ENCODE measurements around the gene PLCG2. TPM values are rescaled to one million over a fixed set of nuclear protein-coding genes. Genes with fewer than 3 reads are reported as not detected.
A peak's percentile ranks its signal among the peaks of the same experiment; 100 is the strongest.

PLCG2 gene
- total RNA-seq, 1 donor from 2014 or later: 1.7 TPM

DNA sequence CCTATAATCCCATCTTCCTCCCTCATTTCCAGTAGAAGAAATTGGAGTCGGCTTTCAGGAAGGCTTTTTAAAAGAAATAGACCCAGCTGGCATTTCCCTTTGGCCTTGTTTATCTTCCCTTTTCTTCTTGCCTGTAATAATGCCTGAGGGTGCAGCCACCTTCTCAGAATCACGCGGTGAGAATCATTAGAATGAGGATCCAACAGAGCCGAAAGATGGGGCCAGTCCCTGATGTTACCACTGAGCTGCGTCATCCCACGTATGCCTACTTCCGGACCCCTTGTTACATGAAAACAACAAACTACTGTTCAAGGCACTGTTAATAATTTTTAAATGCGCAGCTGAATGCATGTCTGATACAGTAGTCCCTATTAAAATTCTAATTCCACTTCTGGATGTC is 208.0 kb downstream of the PLCG2 start:
- Mint-ChIP-seq H3K36me3 (ENCODE audit: low read depth) (no peaks in the 10 kb centered on the region), H3K9me3 (no peaks in the 10 kb centered on the region), H3K27ac (ENCODE audit: unreplicated experiment) (no peak overlapping the region), H3K4me3 (no peak overlapping the region), H3K4me1 (no peaks in the 10 kb centered on the region), H3K27me3 (ENCODE audit: low read depth) (peaks cover 3% of the 10 kb centered on the region)
- DNase-seq (ENCODE audit: low read depth, low spot score): no peak
- TF ChIP-seq, protein P1, sequence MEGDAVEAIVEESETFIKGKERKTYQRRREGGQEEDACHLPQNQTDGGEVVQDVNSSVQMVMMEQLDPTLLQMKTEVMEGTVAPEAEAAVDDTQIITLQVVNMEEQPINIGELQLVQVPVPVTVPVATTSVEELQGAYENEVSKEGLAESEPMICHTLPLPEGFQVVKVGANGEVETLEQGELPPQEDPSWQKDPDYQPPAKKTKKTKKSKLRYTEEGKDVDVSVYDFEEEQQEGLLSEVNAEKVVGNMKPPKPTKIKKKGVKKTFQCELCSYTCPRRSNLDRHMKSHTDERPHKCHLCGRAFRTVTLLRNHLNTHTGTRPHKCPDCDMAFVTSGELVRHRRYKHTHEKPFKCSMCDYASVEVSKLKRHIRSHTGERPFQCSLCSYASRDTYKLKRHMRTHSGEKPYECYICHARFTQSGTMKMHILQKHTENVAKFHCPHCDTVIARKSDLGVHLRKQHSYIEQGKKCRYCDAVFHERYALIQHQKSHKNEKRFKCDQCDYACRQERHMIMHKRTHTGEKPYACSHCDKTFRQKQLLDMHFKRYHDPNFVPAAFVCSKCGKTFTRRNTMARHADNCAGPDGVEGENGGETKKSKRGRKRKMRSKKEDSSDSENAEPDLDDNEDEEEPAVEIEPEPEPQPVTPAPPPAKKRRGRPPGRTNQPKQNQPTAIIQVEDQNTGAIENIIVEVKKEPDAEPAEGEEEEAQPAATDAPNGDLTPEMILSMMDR (conservative IDR thresholded peaks at IDR 0.05): no peak

DNA sequence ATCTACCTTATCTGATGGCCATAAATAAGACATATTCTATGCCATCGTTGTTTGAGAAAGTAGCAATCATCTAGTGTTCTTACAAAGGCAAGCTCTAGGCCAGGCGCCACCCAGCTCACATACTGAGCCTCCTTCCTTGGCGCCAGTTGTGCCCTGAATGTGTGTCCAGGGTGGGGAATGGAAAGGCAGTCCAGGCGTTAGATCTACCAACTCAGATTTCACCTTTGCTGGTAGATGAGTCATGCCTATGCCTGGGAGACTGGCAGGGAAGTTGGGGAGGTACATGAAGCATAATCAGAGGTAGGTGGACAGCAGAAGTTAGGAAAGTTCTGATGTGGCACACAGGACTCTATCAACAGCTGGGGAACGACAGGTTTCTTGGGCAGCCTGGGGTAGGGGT is 208.6 kb downstream of the PLCG2 start:
- peaks cover 3% of the 10 kb centered on the region for H3K27me3 Mint-ChIP-seq (ENCODE audit: low read depth)
- TF ChIP-seq, protein P1 (conservative IDR thresholded peaks at IDR 0.05): no peak
- no peaks in the 10 kb centered on the region for H3K9me3 Mint-ChIP-seq
- no peak overlapping the region for H3K27ac Mint-ChIP-seq (ENCODE audit: unreplicated experiment)
- H3K4me3 Mint-ChIP-seq: no peak overlapping the region
- no peaks in the 10 kb centered on the region for H3K36me3 Mint-ChIP-seq (ENCODE audit: low read depth)
- no peaks in the 10 kb centered on the region for H3K4me1 Mint-ChIP-seq
- DNase-seq (ENCODE audit: low read depth, low spot score): no peak

DNA sequence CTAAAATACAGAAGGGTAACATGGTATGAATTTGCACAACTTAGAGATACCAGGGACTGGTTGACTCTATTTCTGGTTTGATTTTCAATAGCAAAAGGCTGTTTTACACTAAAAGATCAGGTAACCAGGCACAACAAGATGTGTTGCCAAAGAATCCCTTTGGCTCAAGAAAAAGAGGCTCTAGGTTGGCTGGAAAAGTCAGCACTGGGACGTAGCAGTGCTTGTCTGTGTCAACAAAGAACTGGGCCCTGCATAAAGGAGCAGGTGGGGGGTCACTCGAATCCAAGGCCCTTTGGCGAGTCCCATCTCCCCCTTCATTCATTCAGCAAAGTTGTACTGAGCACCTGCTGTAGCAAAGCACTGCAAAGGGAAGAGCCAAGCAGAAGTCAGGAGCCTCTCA is 213.8 kb downstream of the PLCG2 start:
- no peak overlapping the region for H3K4me3 Mint-ChIP-seq
- H3K36me3 Mint-ChIP-seq (ENCODE audit: low read depth): no peaks in the 10 kb centered on the region
- no peak overlapping the region for H3K27ac Mint-ChIP-seq (ENCODE audit: unreplicated experiment)
- no peaks in the 10 kb centered on the region for H3K9me3 Mint-ChIP-seq
- no peak for DNase-seq (ENCODE audit: low read depth, low spot score)
- TF ChIP-seq, protein P1 (conservative IDR thresholded peaks at IDR 0.05): no peak
- H3K4me1 Mint-ChIP-seq: peaks cover 8% of the 10 kb centered on the region
- H3K27me3 Mint-ChIP-seq (ENCODE audit: low read depth): no peaks in the 10 kb centered on the region

DNA sequence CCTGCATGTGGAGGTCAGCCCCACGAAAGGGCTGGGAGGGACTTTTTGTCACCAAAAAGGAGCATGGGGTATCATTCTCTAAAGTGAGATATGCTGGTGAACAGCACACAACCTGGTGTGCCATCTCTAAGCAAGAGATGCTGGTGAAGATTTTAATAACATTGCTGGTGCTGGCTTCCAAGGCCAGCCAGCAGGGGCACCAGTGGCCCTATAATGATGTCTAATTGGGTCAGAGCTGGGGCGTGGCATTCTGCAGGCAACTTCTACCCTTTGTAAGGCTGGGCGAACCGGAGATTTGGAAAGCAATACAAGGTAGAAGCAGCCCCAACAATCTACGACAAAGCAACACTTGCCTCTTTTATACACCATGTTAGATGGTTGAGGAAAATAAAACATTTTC is 215.4 kb downstream of the PLCG2 start:
- Mint-ChIP-seq H3K4me3 (no peak overlapping the region), H3K27ac (ENCODE audit: unreplicated experiment) (no peak overlapping the region), H3K27me3 (ENCODE audit: low read depth) (no peaks in the 10 kb centered on the region), H3K9me3 (no peaks in the 10 kb centered on the region), H3K4me1 (peaks cover 11% of the 10 kb centered on the region), H3K36me3 (ENCODE audit: low read depth) (no peaks in the 10 kb centered on the region)
- no peak for DNase-seq (ENCODE audit: low read depth, low spot score)
- TF ChIP-seq, protein P1 (conservative IDR thresholded peaks at IDR 0.05): peak; percentile 28

DNA sequence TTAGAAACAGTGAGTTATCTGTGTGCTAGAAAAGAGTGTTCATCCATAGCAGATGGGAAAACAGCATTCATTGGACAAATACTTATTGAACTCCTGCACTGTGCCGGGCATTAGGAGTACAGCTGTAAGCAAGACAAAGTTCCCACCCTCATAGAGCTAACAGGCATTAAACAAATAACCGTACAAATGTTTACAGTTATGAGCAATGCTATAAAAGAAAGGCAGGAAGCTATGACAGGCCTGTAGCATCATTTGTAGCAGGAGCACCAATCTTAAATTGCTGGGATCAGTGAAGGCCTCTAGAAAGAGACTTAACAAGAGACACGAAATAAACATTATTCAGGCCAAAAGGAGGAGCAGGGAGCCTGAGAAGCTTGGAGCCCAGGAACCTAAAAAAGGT is 216.6 kb downstream of the PLCG2 start:
- Mint-ChIP-seq H3K36me3 (ENCODE audit: low read depth) (no peaks in the 10 kb centered on the region), H3K9me3 (no peaks in the 10 kb centered on the region), H3K27me3 (ENCODE audit: low read depth) (no peaks in the 10 kb centered on the region), H3K4me3 (no peak overlapping the region), H3K4me1 (peaks cover 11% of the 10 kb centered on the region), H3K27ac (ENCODE audit: unreplicated experiment) (no peak overlapping the region)
- TF ChIP-seq, protein P1 (conservative IDR thresholded peaks at IDR 0.05): no peak
- DNase-seq (ENCODE audit: low read depth, low spot score): no peak

Measured in neural crest cell (in vitro differentiated cells).